Measurements from ENCODE around the gene BICD1.

- TF ChIP-seq STAT1 (IDR thresholded peaks at IDR 0.05; ENCODE audit: unreplicated experiment) (no peak), CTCF (conservative IDR thresholded peaks at IDR 0.05; ENCODE audit: low read depth in 2 of 2) (no peak), REST (IDR thresholded peaks at IDR 0.05; ENCODE audit: unreplicated experiment) (no peak), EZH2 (IDR thresholded peaks at IDR 0.05; ENCODE audit: low read depth, unreplicated experiment) (no peak), POLR2AphosphoS5 (IDR thresholded peaks at IDR 0.05; ENCODE audit: low read depth) (no peak), EZH2phosphoT487 (IDR thresholded peaks at IDR 0.05; ENCODE audit: unreplicated experiment) (no peak), ETS1 (IDR thresholded peaks at IDR 0.05) (no peak), CREB1 (CRISPR knock-in tag; IDR thresholded peaks at IDR 0.05; ENCODE audit: low read depth) (0 out of 2 replicates have a peak, but pooled peaks have one; percentile 10), ZNF114 (CRISPR knock-in tag; IDR thresholded peaks at IDR 0.05) (no peak), ZNF331 (CRISPR knock-in tag; IDR thresholded peaks at IDR 0.05; ENCODE audit: low read depth) (no peak), NANOG (IDR thresholded peaks at IDR 0.05; ENCODE audit: borderline replicate concordance) (peak; percentile 89)
These were observed 13.8 kb downstream of the BICD1 start for GRCh38 chr12:32120419-32120818.
